Neural cell (in vitro differentiated cells): ENCODE results near the gene NLN. TPM values are rescaled to one million over a fixed set of nuclear protein-coding genes. Genes with fewer than 3 reads are reported as not detected.

Experiments used
- H2AFZ ChIP-seq: fragments of 200-600, 300-800 bp; sonication (generic), shearing (Covaris generic); 2 replicates; pipeline ENCODE4 v1.6.0; 2014; ENCODE audit warnings: low read depth, mild to moderate bottlenecking, antibody characterized with exemption, low read length, moderate library complexity
- H3F3A ChIP-seq: fragments of 200-600 bp; shearing (Covaris generic); 2 replicates; pipeline ENCODE4 v1.6.1; 2016; ENCODE audit warnings: mild to moderate bottlenecking, moderate library complexity, mixed read lengths, antibody characterized with exemption, low read length; ENCODE audit not compliant: insufficient read depth, poor library complexity, severe bottlenecking
- H3K27ac ChIP-seq: fragments of 200-600, 300-800 bp; sonication (generic), shearing (Covaris generic); 2 replicates; pipeline ENCODE4 v1.5.1; 2014; ENCODE audit warnings: mild to moderate bottlenecking, low read length, moderate library complexity
- H3K27me3 ChIP-seq: fragments of 300-800, 200-600 bp; sonication (generic), shearing (Covaris generic); 2 replicates; pipeline ENCODE4 v1.6.0; 2014; ENCODE audit warnings: mild to moderate bottlenecking, low read depth, low read length, moderate library complexity; ENCODE audit not compliant: insufficient read depth
- H3K36me3 ChIP-seq: fragments of 300-800, 200-600 bp; sonication (generic), shearing (Covaris generic); 2 replicates; pipeline ENCODE4 v1.5.1; 2014; ENCODE audit warnings: mild to moderate bottlenecking, antibody characterized with exemption, low read length, moderate library complexity; ENCODE audit not compliant: insufficient read depth
- H3K4me2 ChIP-seq: fragments of 300-800, 200-600 bp; sonication (generic), shearing (Covaris generic); 2 replicates; pipeline ENCODE4 v1.6.0; 2014; ENCODE audit warnings: mild to moderate bottlenecking, low read length
- H3K4me3 ChIP-seq: fragments of 300-800, 200-600 bp; sonication (generic), shearing (Covaris generic); 2 replicates; pipeline ENCODE4 v1.5.1; 2014; ENCODE audit warnings: mild to moderate bottlenecking, low read length, moderate library complexity
- H3K79me2 ChIP-seq: fragments of 200-600 bp; shearing (Covaris generic); replicated peaks from 2 replicates; pipeline ENCODE4 v1.6.0; 2014; ENCODE audit warnings: mild to moderate bottlenecking, low read length, moderate library complexity; ENCODE audit not compliant: insufficient read depth
- H3K9ac ChIP-seq: fragments of 300-800, 200-600 bp; sonication (generic), shearing (Covaris generic); 2 replicates; pipeline ENCODE4 v1.6.1; 2016; ENCODE audit warnings: mild to moderate bottlenecking, low read length, mixed read lengths
- H3K9me2 ChIP-seq: fragments of 200-600 bp; shearing (Covaris generic); 2 replicates; pipeline ENCODE4 v1.6.1; 2016; ENCODE audit warnings: mild to moderate bottlenecking, low read length, mixed read lengths; ENCODE audit not compliant: insufficient read depth
- H3K9me3 ChIP-seq: fragments of 200-600, 300-800 bp; sonication (generic), shearing (Covaris generic); 2 replicates; pipeline ENCODE4 v1.6.1; 2016; ENCODE audit warnings: mild to moderate bottlenecking, mixed run types, low read length, moderate library complexity, mixed read lengths
- H4K20me1 ChIP-seq: fragments of 200-600 bp; shearing (Covaris generic); 2 replicates; pipeline ENCODE4 v1.6.1; 2016; ENCODE audit warnings: mild to moderate bottlenecking, mixed run types; ENCODE audit not compliant: insufficient read depth
- CTCF ChIP-seq: fragments of 450-650 bp; IDR thresholded peaks from 2 replicates; pipeline ENCODE4 v1.5.1; 2014; ENCODE audit warnings: antibody characterized with exemption, mild to moderate bottlenecking, moderate library complexity; ENCODE audit not compliant: poor library complexity, severe bottlenecking
- EP300 ChIP-seq: fragments of 450-650 bp; conservative IDR thresholded peaks from 2 replicates; pipeline ENCODE4 v1.6.1; 2014; ENCODE audit warnings: antibody characterized with exemption, mild to moderate bottlenecking, moderate library complexity; ENCODE audit not compliant: poor library complexity, severe bottlenecking
- EZH2 ChIP-seq: fragments of 200-600, 300-800 bp; shearing (Covaris generic), sonication (generic); IDR thresholded peaks from 2 replicates; pipeline ENCODE4 v1.6.1; 2014; ENCODE audit warnings: antibody characterized with exemption, low read length, borderline replicate concordance, mild to moderate bottlenecking; ENCODE audit not compliant: insufficient read depth, poor library complexity, severe bottlenecking
- MXI1 ChIP-seq: fragments of 450-650 bp; conservative IDR thresholded peaks from 2 replicates; pipeline ENCODE4 v1.6.1; 2014; ENCODE audit warnings: antibody characterized with exemption, mild to moderate bottlenecking; ENCODE audit not compliant: poor library complexity, severe bottlenecking
- POLR2AphosphoS5 ChIP-seq: IDR thresholded peaks from 2 replicates; pipeline ENCODE4 v1.6.1; 2012
- RAD21 ChIP-seq: fragments of 450-650 bp; conservative IDR thresholded peaks from 2 replicates; pipeline ENCODE4 v1.6.1; 2014; ENCODE audit warnings: antibody characterized with exemption, mild to moderate bottlenecking, moderate library complexity
- SMC3 ChIP-seq: fragments of 450-650 bp; conservative IDR thresholded peaks from 2 replicates; pipeline ENCODE4 v1.6.1; 2014; ENCODE audit warnings: antibody characterized with exemption, mild to moderate bottlenecking, moderate library complexity; ENCODE audit not compliant: poor library complexity
- TAF1 ChIP-seq: IDR thresholded peaks from 2 replicates; pipeline ENCODE4 v1.6.1; 2012; ENCODE audit warnings: low read depth
- polyA plus RNA-seq: library from polyadenylated mRNA; depleted of rRNA; stranded (reverse); fragments of >200 nt; gene quantifications from 2 replicates; pipeline ENCODE4 v1.2.3, GENCODE V29; 2014
- TF ChIP-seq, protein P1 (sequence below): IDR thresholded peaks from 2 replicates; pipeline ENCODE4 v1.6.1; 2012; ENCODE audit warnings: borderline replicate concordance

NLN gene
- polyA plus RNA-seq, 1 donor from 2014 or later = 18.7 TPM

- Histone ChIP-seq H3K9me2 (no peaks in the 10 kb centered on the region), H3K36me3 (no peaks in the 10 kb centered on the region), H3K9ac (no peak overlapping the region), H3K27me3 (no peaks in the 10 kb centered on the region), H3K9me3 (no peaks in the 10 kb centered on the region), H3K4me3 (no peak overlapping the region), H3K4me2 (no peak overlapping the region), H3K79me2 (no peaks in the 10 kb centered on the region), H4K20me1 (no peaks in the 10 kb centered on the region), H2AFZ (no peak overlapping the region), H3K27ac (no peak overlapping the region), H3F3A (no peaks in the 10 kb centered on the region)
- TF ChIP-seq CTCF (no peak), SMC3 (no peak), RAD21 (no peak), TAF1 (no peak), POLR2AphosphoS5 (no peak), EP300 (no peak), MXI1 (no peak), EZH2 (no peak)
- TF ChIP-seq, protein P1, sequence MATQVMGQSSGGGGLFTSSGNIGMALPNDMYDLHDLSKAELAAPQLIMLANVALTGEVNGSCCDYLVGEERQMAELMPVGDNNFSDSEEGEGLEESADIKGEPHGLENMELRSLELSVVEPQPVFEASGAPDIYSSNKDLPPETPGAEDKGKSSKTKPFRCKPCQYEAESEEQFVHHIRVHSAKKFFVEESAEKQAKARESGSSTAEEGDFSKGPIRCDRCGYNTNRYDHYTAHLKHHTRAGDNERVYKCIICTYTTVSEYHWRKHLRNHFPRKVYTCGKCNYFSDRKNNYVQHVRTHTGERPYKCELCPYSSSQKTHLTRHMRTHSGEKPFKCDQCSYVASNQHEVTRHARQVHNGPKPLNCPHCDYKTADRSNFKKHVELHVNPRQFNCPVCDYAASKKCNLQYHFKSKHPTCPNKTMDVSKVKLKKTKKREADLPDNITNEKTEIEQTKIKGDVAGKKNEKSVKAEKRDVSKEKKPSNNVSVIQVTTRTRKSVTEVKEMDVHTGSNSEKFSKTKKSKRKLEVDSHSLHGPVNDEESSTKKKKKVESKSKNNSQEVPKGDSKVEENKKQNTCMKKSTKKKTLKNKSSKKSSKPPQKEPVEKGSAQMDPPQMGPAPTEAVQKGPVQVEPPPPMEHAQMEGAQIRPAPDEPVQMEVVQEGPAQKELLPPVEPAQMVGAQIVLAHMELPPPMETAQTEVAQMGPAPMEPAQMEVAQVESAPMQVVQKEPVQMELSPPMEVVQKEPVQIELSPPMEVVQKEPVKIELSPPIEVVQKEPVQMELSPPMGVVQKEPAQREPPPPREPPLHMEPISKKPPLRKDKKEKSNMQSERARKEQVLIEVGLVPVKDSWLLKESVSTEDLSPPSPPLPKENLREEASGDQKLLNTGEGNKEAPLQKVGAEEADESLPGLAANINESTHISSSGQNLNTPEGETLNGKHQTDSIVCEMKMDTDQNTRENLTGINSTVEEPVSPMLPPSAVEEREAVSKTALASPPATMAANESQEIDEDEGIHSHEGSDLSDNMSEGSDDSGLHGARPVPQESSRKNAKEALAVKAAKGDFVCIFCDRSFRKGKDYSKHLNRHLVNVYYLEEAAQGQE = no peak
These were observed 97.9 kb downstream of the NLN start for GRCh38 chr5:65819905-65820240.

DNA sequence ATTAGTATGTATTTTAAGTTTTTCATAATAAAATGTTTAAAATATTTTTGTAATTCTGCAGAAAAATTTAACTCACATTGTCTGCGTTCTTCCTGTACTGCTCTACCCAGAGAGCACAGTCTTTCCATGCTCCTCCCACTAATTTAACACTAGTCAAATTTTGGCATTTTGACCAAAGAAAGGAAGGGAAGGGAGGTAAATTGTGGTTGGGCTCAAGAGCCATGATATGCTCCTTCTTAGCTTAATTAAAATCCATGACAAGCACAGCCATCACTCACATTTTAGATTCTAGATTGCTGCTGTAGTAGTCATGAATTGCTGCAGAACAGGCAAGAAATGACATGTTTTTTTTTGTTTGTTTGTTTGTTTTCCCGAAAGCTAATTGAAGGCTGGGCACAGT lies 98.4 kb downstream of the NLN start:
- no peak overlapping the region for H3K4me2 ChIP-seq
- no peaks in the 10 kb centered on the region for H3K9me3 ChIP-seq
- no peaks in the 10 kb centered on the region for H3K27me3 ChIP-seq
- H3K9me2 ChIP-seq = no peaks in the 10 kb centered on the region
- H3K27ac ChIP-seq = no peak overlapping the region
- H3F3A ChIP-seq = no peaks in the 10 kb centered on the region
- H3K36me3 ChIP-seq = no peaks in the 10 kb centered on the region
- H3K9ac ChIP-seq = no peak overlapping the region
- no peak overlapping the region for H3K4me3 ChIP-seq
- no peaks in the 10 kb centered on the region for H4K20me1 ChIP-seq
- TF ChIP-seq SMC3 (no peak), POLR2AphosphoS5 (no peak), MXI1 (no peak)
- H3K79me2 ChIP-seq = no peaks in the 10 kb centered on the region
- no peak overlapping the region for H2AFZ ChIP-seq

GRCh38 chr5:65821966-65822365 lies 100.0 kb downstream of the NLN start:
- H3K27me3 ChIP-seq = no peaks in the 10 kb centered on the region
- H2AFZ ChIP-seq = no peak overlapping the region
- no peaks in the 10 kb centered on the region for H3K36me3 ChIP-seq
- no peak overlapping the region for H3K27ac ChIP-seq
- H3K9me2 ChIP-seq = no peaks in the 10 kb centered on the region
- H3K4me3 ChIP-seq = no peak overlapping the region
- no peak overlapping the region for H3K4me2 ChIP-seq
- no peak overlapping the region for H3K9ac ChIP-seq
- H4K20me1 ChIP-seq = no peaks in the 10 kb centered on the region
- TF ChIP-seq TAF1 = no peak
- no peak for TF ChIP-seq EP300
- no peaks in the 10 kb centered on the region for H3F3A ChIP-seq
- H3K9me3 ChIP-seq = no peaks in the 10 kb centered on the region
- H3K79me2 ChIP-seq = no peaks in the 10 kb centered on the region
